KOPT-K1 (cell line): ENCODE measurements around the gene LRRC4B.

Experiments
- H3K27ac ChIP-seq: fragments of 200-600 bp; sonication (generic); 2 replicates; pipeline ENCODE4 v1.5.1; 2016; ENCODE audit warnings: antibody characterized with exemption, mild to moderate bottlenecking, low read depth, low read length; ENCODE audit not compliant: poor library complexity, severe bottlenecking
- H3K36me3 ChIP-seq: fragments of 200-600 bp; sonication (generic); 2 replicates; pipeline ENCODE4 v1.5.1; 2017; ENCODE audit warnings: antibody characterized with exemption, mild to moderate bottlenecking, low read length, moderate library complexity; ENCODE audit not compliant: insufficient read depth
- H3K9me3 ChIP-seq: fragments of 200-600 bp; sonication (generic); 2 replicates; pipeline ENCODE4 v1.5.1; 2017; ENCODE audit warnings: antibody characterized with exemption, low read length, mild to moderate bottlenecking; ENCODE audit not compliant: insufficient read depth, poor library complexity, severe bottlenecking

Gene LRRC4B

GRCh38 chr19:50512112-50512998 is 55.9 kb downstream of the LRRC4B start:
- peak overlapping the region; percentile 59 for H3K27ac ChIP-seq
- no peaks in the 10 kb centered on the region for H3K9me3 ChIP-seq
- no peaks in the 10 kb centered on the region for H3K36me3 ChIP-seq

GRCh38 chr19:50511069-50511822 is 57.0 kb downstream of the LRRC4B start, which contains the start of gene JOSD2:
TSS of gene JOSD2 (minus strand) at chr19:50511191. CDS start at chr19:50510431, 760 bp downstream.
- Histone ChIP-seq H3K36me3 (no peaks in the 10 kb centered on the region), H3K9me3 (no peaks in the 10 kb centered on the region), H3K27ac (peak within 1 kb of the TSS; percentile 59)

GRCh38 chr19:50510700-50511068 is 57.6 kb downstream of the LRRC4B start:
- H3K9me3 ChIP-seq, result no peaks in the 10 kb centered on the region
- H3K36me3 ChIP-seq, result no peaks in the 10 kb centered on the region
- H3K27ac ChIP-seq, result peak overlapping the region; percentile 59

GRCh38 chr19:50510121-50510670 is 58.0 kb downstream of the LRRC4B start:
- Histone ChIP-seq H3K9me3 (no peaks in the 10 kb centered on the region), H3K27ac (peak overlapping the region; percentile 59), H3K36me3 (no peaks in the 10 kb centered on the region)

- H3K27ac ChIP-seq, result no peak overlapping the region
- no peaks in the 10 kb centered on the region for H3K36me3 ChIP-seq
- no peaks in the 10 kb centered on the region for H3K9me3 ChIP-seq
Observed at GRCh38 chr19:50509366-50509765, 58.9 kb downstream of the LRRC4B start.

GRCh38 chr19:50508843-50509190 is 59.4 kb downstream of the LRRC4B start:
- Histone ChIP-seq H3K36me3 (no peaks in the 10 kb centered on the region), H3K9me3 (no peaks in the 10 kb centered on the region), H3K27ac (no peak overlapping the region)

GRCh38 chr19:50507376-50507775 is 60.9 kb downstream of the LRRC4B start:
- Histone ChIP-seq H3K27ac (no peak overlapping the region), H3K36me3 (no peaks in the 10 kb centered on the region), H3K9me3 (no peaks in the 10 kb centered on the region)

- Histone ChIP-seq H3K36me3 (no peaks in the 10 kb centered on the region), H3K9me3 (no peaks in the 10 kb centered on the region), H3K27ac (no peak overlapping the region)
Observed at GRCh38 chr19:50506700-50507099, 61.5 kb downstream of the LRRC4B start.

- no peaks in the 10 kb centered on the region for H3K9me3 ChIP-seq
- H3K36me3 ChIP-seq, result no peaks in the 10 kb centered on the region
- H3K27ac ChIP-seq, result no peak overlapping the region
Observed at GRCh38 chr19:50505856-50506611, 62.2 kb downstream of the LRRC4B start.

GRCh38 chr19:50501568-50502475 is 66.4 kb downstream of the LRRC4B start:
- Histone ChIP-seq H3K27ac (no peak overlapping the region), H3K36me3 (no peaks in the 10 kb centered on the region), H3K9me3 (no peaks in the 10 kb centered on the region)

GRCh38 chr19:50501186-50501567 is 67.1 kb downstream of the LRRC4B start:
- Histone ChIP-seq H3K9me3 (no peaks in the 10 kb centered on the region), H3K27ac (no peak overlapping the region), H3K36me3 (no peaks in the 10 kb centered on the region)

- Histone ChIP-seq H3K27ac (no peak overlapping the region), H3K36me3 (no peaks in the 10 kb centered on the region), H3K9me3 (no peaks in the 10 kb centered on the region)
Observed at GRCh38 chr19:50500753-50501151, 67.5 kb downstream of the LRRC4B start.

- H3K27ac ChIP-seq, result no peak overlapping the region
- H3K9me3 ChIP-seq, result no peaks in the 10 kb centered on the region
- H3K36me3 ChIP-seq, result no peaks in the 10 kb centered on the region
Observed at GRCh38 chr19:50500060-50500752, 68.0 kb downstream of the LRRC4B start.
